ENCODE results near the gene SKIC2. TPM values are rescaled to one million over a fixed set of nuclear protein-coding genes. Genes with fewer than 3 reads are reported as not detected.
"Not testable (repeated sequence)": the region's sequence is repeated elsewhere in the genome, so short reads cannot be mapped to it uniquely, and the experiment has no call there.

Gene SKIC2
- total and polyA plus RNA-seq, 10 of the 15 experiments (the other 5 are each of a cell fraction or from before 2014, with no cell fraction given), result 3.3 to 79.2 (median 32.5) TPM

GRCh38 chr6:32007086-32007485 lies 48.1 kb downstream of the SKIC2 start:
- DNase-seq (ENCODE audit: low read depth, low spot score); BruUV-seq (replicated peaks); SMC1A ChIA-PET (ENCODE audit: uncharacterized antibody, unreplicated experiment): not testable (repeated sequence)

DNA sequence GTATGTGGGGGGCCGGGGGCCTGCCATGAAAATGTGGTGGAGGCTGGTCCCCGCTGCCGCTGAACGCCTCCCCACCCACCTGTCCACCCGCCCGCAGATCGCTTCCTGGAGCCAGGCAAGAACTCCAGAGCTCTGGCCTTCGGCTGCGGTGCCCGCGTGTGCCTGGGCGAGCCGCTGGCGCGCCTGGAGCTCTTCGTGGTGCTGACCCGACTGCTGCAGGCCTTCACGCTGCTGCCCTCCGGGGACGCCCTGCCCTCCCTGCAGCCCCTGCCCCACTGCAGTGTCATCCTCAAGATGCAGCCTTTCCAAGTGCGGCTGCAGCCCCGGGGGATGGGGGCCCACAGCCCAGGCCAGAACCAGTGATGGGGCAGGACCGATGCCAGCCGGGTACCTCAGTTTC lies 49.1 kb downstream of the SKIC2 start:
- CTCF ChIA-PET; H3K27me3 ChIP-seq (replicated peaks in 1 of 2; ENCODE audit: control insufficient read depth in 2 of 2, insufficient read depth in 2 of 2, low read length in 1 of 2); SMC1A ChIA-PET (ENCODE audit: uncharacterized antibody, unreplicated experiment); H3K27ac ChIP-seq (ENCODE audit: control insufficient read depth, insufficient read depth); in situ Hi-C loops (cut with MboI); H3K9me3 ChIP-seq (replicated peaks; ENCODE audit: control insufficient read depth, insufficient read depth, low read length); H2AFZ ChIP-seq (ENCODE audit: control insufficient read depth, low read depth, low read length); H3K36me3 ChIP-seq (ENCODE audit: control insufficient read depth in 2 of 2, insufficient read depth in 2 of 2, low read length in 1 of 2); intact Hi-C loops (cut with micrococcal nuclease; ENCODE audit: unreplicated experiment); ATAC-seq; POLR2A ChIA-PET; H3K79me2 ChIP-seq (ENCODE audit: control insufficient read depth, insufficient read depth, low read length); FAIRE-seq; H3K4me1 ChIP-seq (ENCODE audit: control insufficient read depth, insufficient read depth, low read length); BruUV-seq (replicated peaks); DNase-seq (ENCODE audit: low read depth, low spot score); H3K4me3 ChIP-seq; H3K4me2 ChIP-seq (ENCODE audit: control insufficient read depth, insufficient read depth); H4K20me1 ChIP-seq (ENCODE audit: control insufficient read depth, insufficient read depth); H3K9ac ChIP-seq (ENCODE audit: control insufficient read depth, insufficient read depth, low read length); RAD21 ChIA-PET (ENCODE audit: unreplicated experiment): not testable (repeated sequence)
- no CpG with 5 or more reads among the region's 24 CpGs for WGBS (ENCODE audit: insufficient coverage, insufficient replicate concordance, low lambda C conversion rate, missing lambda C conversion rate)

More at GRCh38 chr6:32007086-32007485, 48.1 kb downstream of the SKIC2 start:
- H3K27ac ChIP-seq (ENCODE audit: control insufficient read depth, insufficient read depth); FAIRE-seq; H3K4me2 ChIP-seq (ENCODE audit: control insufficient read depth, insufficient read depth); in situ Hi-C loops (cut with MboI); H3K4me1 ChIP-seq (ENCODE audit: control insufficient read depth, insufficient read depth, low read length); H2AFZ ChIP-seq (ENCODE audit: control insufficient read depth, low read depth, low read length); POLR2A ChIA-PET; H3K9me3 ChIP-seq (replicated peaks; ENCODE audit: control insufficient read depth, insufficient read depth, low read length); H3K79me2 ChIP-seq (ENCODE audit: control insufficient read depth, insufficient read depth, low read length); CTCF ChIA-PET; H3K9ac ChIP-seq (ENCODE audit: control insufficient read depth, insufficient read depth, low read length); ATAC-seq; H4K20me1 ChIP-seq (ENCODE audit: control insufficient read depth, insufficient read depth); RAD21 ChIA-PET (ENCODE audit: unreplicated experiment); H3K27me3 ChIP-seq (replicated peaks in 1 of 2; ENCODE audit: control insufficient read depth in 2 of 2, insufficient read depth in 2 of 2, low read length in 1 of 2); H3K4me3 ChIP-seq; H3K36me3 ChIP-seq (ENCODE audit: control insufficient read depth in 2 of 2, insufficient read depth in 2 of 2, low read length in 1 of 2); intact Hi-C loops (cut with micrococcal nuclease; ENCODE audit: unreplicated experiment): not testable (repeated sequence)
- WGBS (ENCODE audit: insufficient coverage, insufficient replicate concordance, low lambda C conversion rate, missing lambda C conversion rate), result 63% methylated on average over 10 of the region's 12 CpGs

- H3K27ac ChIP-seq (ENCODE audit: control insufficient read depth, insufficient read depth); RAD21 ChIA-PET (ENCODE audit: unreplicated experiment); H3K9me3 ChIP-seq (replicated peaks; ENCODE audit: control insufficient read depth, insufficient read depth, low read length); H2AFZ ChIP-seq (ENCODE audit: control insufficient read depth, low read depth, low read length); ATAC-seq; H4K20me1 ChIP-seq (ENCODE audit: control insufficient read depth, insufficient read depth); H3K4me2 ChIP-seq (ENCODE audit: control insufficient read depth, insufficient read depth); H3K79me2 ChIP-seq (ENCODE audit: control insufficient read depth, insufficient read depth, low read length); H3K9ac ChIP-seq (ENCODE audit: control insufficient read depth, insufficient read depth, low read length); CTCF ChIA-PET; H3K27me3 ChIP-seq (replicated peaks in 1 of 2; ENCODE audit: control insufficient read depth in 2 of 2, insufficient read depth in 2 of 2, low read length in 1 of 2); FAIRE-seq; H3K4me1 ChIP-seq (ENCODE audit: control insufficient read depth, insufficient read depth, low read length); POLR2A ChIA-PET; intact Hi-C loops (cut with micrococcal nuclease; ENCODE audit: unreplicated experiment); BruUV-seq (replicated peaks); in situ Hi-C loops (cut with MboI); H3K36me3 ChIP-seq (ENCODE audit: control insufficient read depth in 2 of 2, insufficient read depth in 2 of 2, low read length in 1 of 2); DNase-seq (ENCODE audit: low read depth, low spot score); SMC1A ChIA-PET (ENCODE audit: uncharacterized antibody, unreplicated experiment); H3K4me3 ChIP-seq: not testable (repeated sequence)
- WGBS (ENCODE audit: insufficient coverage, insufficient replicate concordance, low lambda C conversion rate, missing lambda C conversion rate), result 48% methylated on average over 4 of the region's 12 CpGs
These were observed 49.6 kb downstream of the SKIC2 start for GRCh38 chr6:32008616-32009015.

GRCh38 chr6:32009537-32009936 lies 50.6 kb downstream of the SKIC2 start:
- ATAC-seq; intact Hi-C loops (cut with micrococcal nuclease; ENCODE audit: unreplicated experiment); H4K20me1 ChIP-seq (ENCODE audit: control insufficient read depth, insufficient read depth); DNase-seq (ENCODE audit: low read depth, low spot score); BruUV-seq (replicated peaks); H3K9ac ChIP-seq (ENCODE audit: control insufficient read depth, insufficient read depth, low read length); H3K9me3 ChIP-seq (replicated peaks; ENCODE audit: control insufficient read depth, insufficient read depth, low read length); POLR2A ChIA-PET; CTCF ChIA-PET; H3K4me1 ChIP-seq (ENCODE audit: control insufficient read depth, insufficient read depth, low read length); H2AFZ ChIP-seq (ENCODE audit: control insufficient read depth, low read depth, low read length); H3K36me3 ChIP-seq (ENCODE audit: control insufficient read depth in 2 of 2, insufficient read depth in 2 of 2, low read length in 1 of 2); SMC1A ChIA-PET (ENCODE audit: uncharacterized antibody, unreplicated experiment); in situ Hi-C loops (cut with MboI); H3K4me2 ChIP-seq (ENCODE audit: control insufficient read depth, insufficient read depth); RAD21 ChIA-PET (ENCODE audit: unreplicated experiment); H3K4me3 ChIP-seq; H3K27me3 ChIP-seq (replicated peaks in 1 of 2; ENCODE audit: control insufficient read depth in 2 of 2, insufficient read depth in 2 of 2, low read length in 1 of 2); FAIRE-seq; H3K27ac ChIP-seq (ENCODE audit: control insufficient read depth, insufficient read depth); H3K79me2 ChIP-seq (ENCODE audit: control insufficient read depth, insufficient read depth, low read length): not testable (repeated sequence)
- WGBS (ENCODE audit: insufficient coverage, insufficient replicate concordance, low lambda C conversion rate, missing lambda C conversion rate), result 63% methylated on average over 7 of the region's 12 CpGs

Measured in GM12878 (cell line).